Keratinocyte (primary cell): ENCODE results near the gene CHRD. TPM values are rescaled to one million over a fixed set of nuclear protein-coding genes. Genes with fewer than 3 reads are reported as not detected.

ENCODE experiments used
- DNase-seq: peaks from one replicate; pipeline ENCODE4 v3.0.0-alpha.2; 2011; ENCODE audit warnings: low read depth, missing footprints, low spot score
- FAIRE-seq: peaks from 2 replicates; lab custom pipeline; 2011; peaks lifted over from hg19 to GRCh38; lab: Jason Lieb, UNC
- H2AFZ ChIP-seq: 2 replicates; pipeline ENCODE4 v1.6.0; 2012; ENCODE audit warnings: low read length, control low read depth, inconsistent platforms; ENCODE audit not compliant: control insufficient read depth
- H3K27ac ChIP-seq: 2 replicates; pipeline ENCODE4 v1.5.1; 2011; ENCODE audit warnings: low read length; ENCODE audit not compliant: control insufficient read depth, insufficient read depth
- H3K27me3 ChIP-seq: 3 replicates; pipeline ENCODE4 v1.6.0; 2011; ENCODE audit warnings: low read length; ENCODE audit not compliant: control insufficient read depth, insufficient read depth; ENCODE audit errors: extremely low read depth
- H3K36me3 ChIP-seq, 2 experiments: 2 replicates in 1 of 2; 3 replicates in 1 of 2; pipeline ENCODE4 v1.5.1; 2011; ENCODE audit warnings: low read length in 2 of 2, mild to moderate bottlenecking in 1 of 2; ENCODE audit not compliant: control insufficient read depth in 2 of 2, insufficient read depth in 2 of 2; ENCODE audit errors: extremely low read depth in 1 of 2
- H3K4me1 ChIP-seq: 3 replicates; pipeline ENCODE4 v1.5.1; 2011; ENCODE audit warnings: low read length; ENCODE audit not compliant: control insufficient read depth, insufficient read depth; ENCODE audit errors: extremely low read depth
- H3K4me2 ChIP-seq: 3 replicates; pipeline ENCODE4 v1.6.0; 2011; ENCODE audit warnings: low read depth, low read length; ENCODE audit not compliant: control insufficient read depth, insufficient read depth; ENCODE audit errors: extremely low read depth
- H3K4me3 ChIP-seq, 3 experiments: fragments of 200-600 bp in 1 of 3; sonication (generic) in 1 of 3; 2 replicates in 2 of 3; 3 replicates in 1 of 3; pipeline ENCODE4 v1.5.1; 2011 to 2016; ENCODE audit warnings: low read length in 3 of 3, mild to moderate bottlenecking in 3 of 3, control low read depth in 2 of 3, inconsistent platforms in 1 of 3, low read depth in 1 of 3, mixed read lengths in 1 of 3, mixed run types in 1 of 3, moderate library complexity in 1 of 3; ENCODE audit not compliant: control insufficient read depth in 2 of 3, insufficient read depth in 2 of 3; ENCODE audit errors: extremely low read depth in 1 of 3
- H3K79me2 ChIP-seq: 2 replicates; pipeline ENCODE4 v1.6.0; 2012; ENCODE audit warnings: low read length; ENCODE audit not compliant: control insufficient read depth, insufficient read depth
- H3K9ac ChIP-seq: 3 replicates; pipeline ENCODE4 v1.6.0; 2011; ENCODE audit warnings: low read length; ENCODE audit not compliant: control insufficient read depth, insufficient read depth; ENCODE audit errors: extremely low read depth
- H3K9me1 ChIP-seq: 3 replicates; pipeline ENCODE4 v1.6.0; 2011; ENCODE audit warnings: low read length; ENCODE audit not compliant: control insufficient read depth, insufficient read depth; ENCODE audit errors: extremely low read depth
- H3K9me3 ChIP-seq: 2 replicates; pipeline ENCODE4 v1.5.1; 2012; ENCODE audit warnings: low read depth, low read length; ENCODE audit not compliant: control insufficient read depth
- H4K20me1 ChIP-seq: 3 replicates; pipeline ENCODE4 v1.6.0; 2011; ENCODE audit warnings: low read length; ENCODE audit not compliant: control insufficient read depth, insufficient read depth; ENCODE audit errors: extremely low read depth
- EZH2 ChIP-seq: IDR thresholded peaks from one replicate; pipeline ENCODE4 v1.6.1; 2012; ENCODE audit warnings: inconsistent platforms, mild to moderate bottlenecking, low read length, moderate library complexity
- dilution Hi-C: fragments of 300-500 bp; cut with MboI; formaldehyde crosslinking; loops from one replicate; pipeline ENCODE4 v1.7.0; 2020; ENCODE audit warnings: low sequenced_read_pairs; ENCODE audit not compliant: extremely low pct_ligation_motif_present
- polyA plus RNA-seq, 5 experiments: library from polyadenylated mRNA; depleted of rRNA in 3 of 5; stranded (reverse) in 3 of 5; stranded (forward) in 1 of 5; unstranded in 1 of 5; fragments of >200 nt; gene quantifications; 1 replicate in 1 of 5; 2 replicates in 3 of 5; 3 replicates in 1 of 5; pipeline versions ENCODE4 v1.2.1 to v1.2.3, GENCODE V29; 2011 to 2012; ENCODE audit warnings: missing spikeins in 2 of 5, low read depth in 1 of 5, low replicate concordance in 1 of 5
- TF ChIP-seq, protein P1 (sequence below), 3 experiments: IDR thresholded peaks in 1 of 3; conservative IDR thresholded peaks in 1 of 3; optimal IDR thresholded peaks in 1 of 3; 2 replicates in 2 of 3; 3 replicates in 1 of 3; pipeline versions ENCODE3 to v1.5.1; 2011; ENCODE audit warnings: low read length in 3 of 3, mild to moderate bottlenecking in 3 of 3, moderate library complexity in 2 of 3, control low read depth in 1 of 3, inconsistent platforms in 1 of 3; ENCODE audit not compliant: insufficient read depth in 2 of 3; ENCODE audit errors: extremely low read depth in 1 of 3

Gene CHRD
- polyA plus RNA-seq, 1 donor (not counting 4 experiments of a cell fraction or from before 2014, with no cell fraction given), result not detected

DNA sequence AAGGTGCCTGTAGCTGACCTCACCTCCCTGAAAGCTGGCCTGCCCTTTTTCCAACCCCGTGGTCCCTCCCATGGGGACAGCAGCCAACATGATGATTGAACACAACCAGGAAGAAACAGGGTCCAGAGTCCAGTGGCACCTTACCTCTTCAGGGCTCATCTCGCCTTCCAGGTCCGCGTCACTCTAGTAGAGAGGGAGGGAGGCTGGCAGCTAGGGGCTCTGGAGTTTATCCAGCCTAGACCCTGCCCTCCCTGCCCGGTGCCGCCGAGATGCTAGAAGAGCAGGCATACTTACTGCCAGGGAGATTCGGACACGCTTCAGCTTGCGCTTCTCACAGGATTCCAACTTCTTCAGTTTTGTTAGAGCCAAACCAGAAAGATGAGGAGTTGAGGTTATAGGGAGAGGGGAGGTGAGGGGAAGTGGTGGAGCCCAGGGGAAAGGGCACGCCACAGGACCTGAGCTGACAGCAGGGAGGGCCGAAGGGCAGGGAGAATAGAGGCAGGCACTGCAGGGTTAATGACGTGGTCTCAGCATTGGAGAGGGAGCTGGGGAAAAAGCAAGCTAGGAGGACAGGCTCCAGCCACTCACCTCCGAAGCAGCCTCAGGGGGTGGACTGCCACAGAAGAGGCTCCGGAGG, 27.6 kb upstream of the CHRD start:
- no peak for DNase-seq
- H3K4me2 ChIP-seq, result no peak overlapping the region
- dilution Hi-C loops, result no loop called here

DNA sequence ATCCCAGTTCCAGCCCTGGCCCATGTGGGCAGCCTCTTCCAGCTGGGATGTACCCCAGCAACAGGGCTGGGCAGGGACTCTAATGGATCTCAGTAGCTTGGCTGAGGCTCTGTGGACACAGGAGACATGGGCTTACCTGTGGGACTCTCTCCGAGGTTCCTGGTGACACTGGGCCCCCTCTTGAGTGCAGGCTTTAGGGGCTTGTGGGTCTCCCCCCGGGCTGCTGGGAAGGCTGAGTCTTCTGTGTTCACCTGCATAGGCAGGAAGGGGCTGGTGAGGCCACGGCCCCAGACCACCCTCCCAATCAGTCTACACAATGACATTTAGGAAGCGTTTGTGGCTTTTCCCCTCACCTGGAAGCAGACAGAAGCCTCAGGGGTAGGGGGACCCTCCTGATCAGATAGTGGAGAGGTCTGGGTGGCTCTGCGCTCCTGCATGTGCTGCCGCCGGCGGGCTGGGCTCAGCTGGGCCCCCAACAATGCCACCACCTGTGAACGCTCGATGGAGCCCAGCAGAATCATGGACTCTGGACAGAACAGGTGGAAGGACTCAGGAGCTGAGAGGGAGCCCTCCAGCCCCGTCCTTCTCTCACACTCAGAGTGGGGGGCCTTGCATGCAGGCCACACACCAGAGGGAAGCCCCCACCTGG, 26.8 kb upstream of the CHRD start:
- Histone ChIP-seq H3K4me2 (no peak overlapping the region), H2AFZ (no peak overlapping the region), H3K9ac (no peak overlapping the region), H3K4me3 (no peak overlapping the region), H3K27ac (no peak overlapping the region), H3K9me3 (no peaks in the 10 kb centered on the region), H3K27me3 (no peaks in the 10 kb centered on the region), H3K36me3 (peaks cover 4 to 16% of the 10 kb centered on the region in 2 experiments), H3K9me1 (no peaks in the 10 kb centered on the region), H4K20me1 (no peaks in the 10 kb centered on the region), H3K4me1 (no peaks in the 10 kb centered on the region), H3K79me2 (no peaks in the 10 kb centered on the region)
- no peak for TF ChIP-seq EZH2
- TF ChIP-seq, protein P1, sequence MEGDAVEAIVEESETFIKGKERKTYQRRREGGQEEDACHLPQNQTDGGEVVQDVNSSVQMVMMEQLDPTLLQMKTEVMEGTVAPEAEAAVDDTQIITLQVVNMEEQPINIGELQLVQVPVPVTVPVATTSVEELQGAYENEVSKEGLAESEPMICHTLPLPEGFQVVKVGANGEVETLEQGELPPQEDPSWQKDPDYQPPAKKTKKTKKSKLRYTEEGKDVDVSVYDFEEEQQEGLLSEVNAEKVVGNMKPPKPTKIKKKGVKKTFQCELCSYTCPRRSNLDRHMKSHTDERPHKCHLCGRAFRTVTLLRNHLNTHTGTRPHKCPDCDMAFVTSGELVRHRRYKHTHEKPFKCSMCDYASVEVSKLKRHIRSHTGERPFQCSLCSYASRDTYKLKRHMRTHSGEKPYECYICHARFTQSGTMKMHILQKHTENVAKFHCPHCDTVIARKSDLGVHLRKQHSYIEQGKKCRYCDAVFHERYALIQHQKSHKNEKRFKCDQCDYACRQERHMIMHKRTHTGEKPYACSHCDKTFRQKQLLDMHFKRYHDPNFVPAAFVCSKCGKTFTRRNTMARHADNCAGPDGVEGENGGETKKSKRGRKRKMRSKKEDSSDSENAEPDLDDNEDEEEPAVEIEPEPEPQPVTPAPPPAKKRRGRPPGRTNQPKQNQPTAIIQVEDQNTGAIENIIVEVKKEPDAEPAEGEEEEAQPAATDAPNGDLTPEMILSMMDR (optimal IDR thresholded peaks at IDR 0.05 in 1 of 3, IDR thresholded peaks at IDR 0.05 in 1 of 3, conservative IDR thresholded peaks at IDR 0.05 in 1 of 3; ENCODE audit: extremely low read depth in 1 of 3, insufficient read depth in 2 of 3, low read length in 3 of 3), result no peak
- FAIRE-seq (no peak), DNase-seq (no peak)
- dilution Hi-C loops, result no loop called here

More for the DNA sequence above, 27.6 kb upstream of the CHRD start:
- Histone ChIP-seq H3K4me1 (no peaks in the 10 kb centered on the region), H3K79me2 (no peaks in the 10 kb centered on the region), H3K27ac (no peak overlapping the region), H4K20me1 (no peaks in the 10 kb centered on the region), H3K27me3 (no peaks in the 10 kb centered on the region), H3K4me3 (no peak overlapping the region), H3K9me3 (no peaks in the 10 kb centered on the region), H2AFZ (no peak overlapping the region), H3K9ac (no peak overlapping the region), H3K36me3 (peaks cover 6 to 16% of the 10 kb centered on the region in 2 experiments), H3K9me1 (no peaks in the 10 kb centered on the region)
- TF ChIP-seq EZH2, result no peak
- TF ChIP-seq, protein P1 (optimal IDR thresholded peaks at IDR 0.05 in 1 of 3, IDR thresholded peaks at IDR 0.05 in 1 of 3, conservative IDR thresholded peaks at IDR 0.05 in 1 of 3; ENCODE audit: extremely low read depth in 1 of 3, insufficient read depth in 2 of 3, low read length in 3 of 3), result no peak
- FAIRE-seq, result no peak
